ENCODE results near the gene NEK10.

The NEK10 gene

DNA sequence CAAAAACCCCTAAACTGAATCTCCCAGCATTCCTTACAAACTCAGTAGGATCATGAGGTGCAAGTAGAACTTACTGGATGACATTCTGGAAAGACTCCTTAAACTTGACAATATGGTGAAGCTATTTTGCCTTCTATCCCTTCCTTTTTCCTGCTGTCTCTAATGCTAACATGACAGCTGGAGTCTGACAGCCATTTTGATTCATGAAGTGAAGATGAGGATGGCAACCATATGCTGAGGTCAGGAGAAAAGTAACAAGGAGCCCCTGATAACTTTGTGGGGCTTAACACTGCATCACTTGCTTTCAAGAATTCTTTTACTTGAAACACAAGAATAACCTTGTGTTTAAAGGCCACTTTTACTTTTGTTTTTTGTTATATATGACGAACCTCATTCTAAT lies 15.0 kb upstream of the NEK10 start:
- Histone ChIP-seq H3K4me3 (no peak overlapping the region), H3K36me3 (ENCODE audit: insufficient read depth, low read length) (no peaks in the 10 kb centered on the region), H3K9ac (ENCODE audit: insufficient read length) (no peak overlapping the region), H3K9me3 (ENCODE audit: low read depth, low read length) (no peaks in the 10 kb centered on the region), H3K27ac (no peak overlapping the region)
- DNase-seq (ENCODE audit: low read depth, low spot score), result no peak
- TF ChIP-seq EZH2 (IDR thresholded peaks at IDR 0.05), result no peak
- TF ChIP-seq FOXP2 (optimal IDR thresholded peaks at IDR 0.05; ENCODE audit: control extremely low read depth, extremely low read length, insufficient read depth), result no peak
- no peak for TF ChIP-seq POLR2AphosphoS5 (IDR thresholded peaks at IDR 0.05; ENCODE audit: borderline replicate concordance, low read depth, low read length)

DNA sequence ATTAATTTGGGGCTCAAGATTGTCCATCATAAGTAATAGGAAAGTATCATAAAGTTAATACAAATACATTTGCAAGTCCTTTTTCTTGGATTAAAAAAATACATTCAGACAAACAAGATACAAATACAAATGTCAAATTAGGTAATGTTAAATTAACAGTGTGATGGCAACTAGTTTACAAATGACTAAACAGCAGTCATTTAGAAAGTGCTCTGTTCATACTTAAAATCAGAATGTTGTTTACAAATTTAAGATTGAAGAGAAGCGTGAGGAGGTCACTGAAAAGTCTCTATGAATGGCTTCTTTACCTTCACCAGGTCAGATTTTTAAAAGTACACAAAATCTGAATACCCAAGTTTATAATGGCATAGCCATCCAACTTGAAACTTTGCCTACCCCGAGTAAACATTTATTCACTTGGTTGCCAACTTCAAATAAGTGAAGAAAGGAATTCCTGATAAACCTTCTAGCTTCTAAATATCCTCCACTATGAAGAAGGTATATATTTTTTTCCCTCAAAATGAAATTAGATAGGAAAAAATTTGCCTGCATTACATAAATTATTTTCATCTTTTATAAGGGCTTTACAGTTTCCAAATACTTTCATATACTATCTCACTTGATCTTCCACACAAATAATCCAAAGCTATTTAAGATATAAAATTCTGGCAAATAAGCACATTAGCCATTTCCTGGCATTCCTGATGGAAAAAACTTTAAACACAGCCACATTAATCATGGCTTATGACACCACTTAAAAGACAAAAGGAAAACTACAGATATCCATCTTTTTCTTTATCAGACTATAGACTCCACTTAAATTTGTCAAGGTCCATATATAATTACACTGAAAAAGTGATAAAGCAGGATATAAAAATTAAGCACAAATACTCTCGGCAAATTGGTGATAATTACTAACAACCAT lies 11.5 kb upstream of the NEK10 start:
- Histone ChIP-seq H3K27ac (no peak overlapping the region), H3K9ac (ENCODE audit: insufficient read length) (no peak overlapping the region), H3K4me3 (no peak overlapping the region), H3K36me3 (ENCODE audit: insufficient read depth, low read length) (no peaks in the 10 kb centered on the region), H3K9me3 (ENCODE audit: low read depth, low read length) (no peaks in the 10 kb centered on the region)
- TF ChIP-seq EZH2 (IDR thresholded peaks at IDR 0.05) (no peak), POLR2AphosphoS5 (IDR thresholded peaks at IDR 0.05; ENCODE audit: borderline replicate concordance, low read depth, low read length) (no peak), FOXP2 (optimal IDR thresholded peaks at IDR 0.05; ENCODE audit: control extremely low read depth, extremely low read length, insufficient read depth) (no peak)
- DNase-seq (ENCODE audit: low read depth, low spot score), result no peak

DNA sequence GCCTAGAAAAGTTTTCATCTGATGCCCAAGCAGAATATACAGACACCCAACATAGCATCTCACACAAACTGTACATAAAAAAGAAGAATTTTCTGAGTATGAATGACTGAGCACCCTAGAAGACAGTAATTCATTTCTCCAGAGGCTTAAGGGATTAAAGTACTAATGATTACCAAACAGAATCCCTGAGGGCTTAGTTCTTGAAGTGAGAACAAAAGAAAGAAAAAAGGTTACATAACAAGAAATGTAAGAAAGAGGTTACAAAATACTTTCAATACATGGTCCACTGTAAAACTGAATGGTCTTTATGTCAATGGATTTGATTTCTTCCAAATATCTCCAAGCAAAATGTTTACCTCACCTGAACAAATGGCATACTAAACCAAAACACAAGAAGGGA lies 9.1 kb upstream of the NEK10 start:
- TF ChIP-seq EZH2 (IDR thresholded peaks at IDR 0.05), result no peak
- TF ChIP-seq POLR2AphosphoS5 (IDR thresholded peaks at IDR 0.05; ENCODE audit: borderline replicate concordance, low read depth, low read length), result no peak
- TF ChIP-seq FOXP2 (optimal IDR thresholded peaks at IDR 0.05; ENCODE audit: control extremely low read depth, extremely low read length, insufficient read depth), result no peak
- no peak overlapping the region for H3K27ac ChIP-seq
- no peak for DNase-seq (ENCODE audit: low read depth, low spot score)
- no peak overlapping the region for H3K4me3 ChIP-seq
- no peak overlapping the region for H3K9ac ChIP-seq (ENCODE audit: insufficient read length)
- H3K9me3 ChIP-seq (ENCODE audit: low read depth, low read length), result no peaks in the 10 kb centered on the region
- H3K36me3 ChIP-seq (ENCODE audit: insufficient read depth, low read length), result no peaks in the 10 kb centered on the region

DNA sequence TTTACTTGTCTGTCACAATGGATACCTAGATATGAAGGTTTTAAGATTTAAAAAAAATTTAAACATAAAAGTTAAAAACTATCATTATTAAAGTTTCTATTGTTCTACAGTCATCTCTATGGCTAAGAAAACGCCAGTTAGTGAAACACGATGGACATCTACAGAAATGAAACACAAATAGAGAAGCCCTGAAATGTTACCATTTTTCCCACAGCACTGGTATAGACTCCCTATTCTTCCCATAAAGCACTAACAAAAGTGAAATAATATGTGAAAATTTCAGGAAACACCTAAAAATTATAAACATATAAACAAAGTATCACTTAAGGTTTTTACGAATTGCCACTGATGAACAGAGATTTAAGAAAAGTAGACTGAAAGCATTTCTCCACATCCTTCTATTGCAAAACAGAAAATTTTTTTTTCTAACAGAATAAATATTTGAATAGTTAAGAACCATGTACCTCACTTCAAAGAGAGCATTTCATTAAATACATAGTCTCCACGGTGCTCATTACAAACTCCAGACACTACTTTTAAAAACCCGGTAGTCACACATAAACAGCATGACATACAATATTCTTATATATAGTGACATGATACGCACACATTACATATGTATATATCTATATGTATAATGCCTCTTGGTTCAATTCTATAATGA lies 7.1 kb upstream of the NEK10 start:
- Histone ChIP-seq H3K9me3 (ENCODE audit: low read depth, low read length) (no peaks in the 10 kb centered on the region), H3K4me3 (no peak overlapping the region), H3K27ac (no peak overlapping the region), H3K9ac (ENCODE audit: insufficient read length) (no peak overlapping the region), H3K36me3 (ENCODE audit: insufficient read depth, low read length) (no peaks in the 10 kb centered on the region)
- TF ChIP-seq POLR2AphosphoS5 (IDR thresholded peaks at IDR 0.05; ENCODE audit: borderline replicate concordance, low read depth, low read length), result no peak
- no peak for TF ChIP-seq EZH2 (IDR thresholded peaks at IDR 0.05)
- TF ChIP-seq FOXP2 (optimal IDR thresholded peaks at IDR 0.05; ENCODE audit: control extremely low read depth, extremely low read length, insufficient read depth), result no peak
- no peak for DNase-seq (ENCODE audit: low read depth, low spot score)

DNA sequence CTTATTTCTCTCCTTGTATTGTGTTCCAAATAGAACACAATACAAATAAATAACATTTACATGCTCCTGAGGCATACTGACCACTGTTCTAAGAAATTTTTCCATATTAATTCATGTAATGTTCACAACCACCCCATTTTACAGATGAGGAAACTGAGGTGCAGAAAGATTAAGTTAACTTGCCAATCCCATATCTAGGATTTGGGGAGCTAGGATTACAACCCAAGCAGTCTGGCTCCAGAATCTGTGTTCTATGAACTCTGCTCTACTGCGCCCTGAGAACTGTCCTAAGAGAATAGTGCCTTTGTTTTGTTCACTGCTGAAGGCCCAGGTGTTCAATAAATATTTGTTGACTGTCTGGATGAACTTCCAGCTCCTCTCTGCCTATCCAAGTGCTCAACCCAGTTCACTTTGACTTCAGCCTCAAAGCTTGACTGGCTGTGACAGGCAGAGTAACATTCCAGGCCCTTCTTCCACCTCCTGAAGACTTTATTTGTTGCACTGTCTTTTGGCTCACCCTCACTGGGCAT lies 3.1 kb downstream of the NEK10 start:
- Histone ChIP-seq H3K27ac (no peak overlapping the region), H3K36me3 (ENCODE audit: insufficient read depth, low read length) (no peaks in the 10 kb centered on the region), H3K9ac (ENCODE audit: insufficient read length) (no peak overlapping the region), H3K4me3 (no peak overlapping the region), H3K9me3 (ENCODE audit: low read depth, low read length) (no peaks in the 10 kb centered on the region)
- TF ChIP-seq FOXP2 (optimal IDR thresholded peaks at IDR 0.05; ENCODE audit: control extremely low read depth, extremely low read length, insufficient read depth) (no peak), POLR2AphosphoS5 (IDR thresholded peaks at IDR 0.05; ENCODE audit: borderline replicate concordance, low read depth, low read length) (no peak), EZH2 (IDR thresholded peaks at IDR 0.05) (no peak)
- no peak for DNase-seq (ENCODE audit: low read depth, low spot score)

DNA sequence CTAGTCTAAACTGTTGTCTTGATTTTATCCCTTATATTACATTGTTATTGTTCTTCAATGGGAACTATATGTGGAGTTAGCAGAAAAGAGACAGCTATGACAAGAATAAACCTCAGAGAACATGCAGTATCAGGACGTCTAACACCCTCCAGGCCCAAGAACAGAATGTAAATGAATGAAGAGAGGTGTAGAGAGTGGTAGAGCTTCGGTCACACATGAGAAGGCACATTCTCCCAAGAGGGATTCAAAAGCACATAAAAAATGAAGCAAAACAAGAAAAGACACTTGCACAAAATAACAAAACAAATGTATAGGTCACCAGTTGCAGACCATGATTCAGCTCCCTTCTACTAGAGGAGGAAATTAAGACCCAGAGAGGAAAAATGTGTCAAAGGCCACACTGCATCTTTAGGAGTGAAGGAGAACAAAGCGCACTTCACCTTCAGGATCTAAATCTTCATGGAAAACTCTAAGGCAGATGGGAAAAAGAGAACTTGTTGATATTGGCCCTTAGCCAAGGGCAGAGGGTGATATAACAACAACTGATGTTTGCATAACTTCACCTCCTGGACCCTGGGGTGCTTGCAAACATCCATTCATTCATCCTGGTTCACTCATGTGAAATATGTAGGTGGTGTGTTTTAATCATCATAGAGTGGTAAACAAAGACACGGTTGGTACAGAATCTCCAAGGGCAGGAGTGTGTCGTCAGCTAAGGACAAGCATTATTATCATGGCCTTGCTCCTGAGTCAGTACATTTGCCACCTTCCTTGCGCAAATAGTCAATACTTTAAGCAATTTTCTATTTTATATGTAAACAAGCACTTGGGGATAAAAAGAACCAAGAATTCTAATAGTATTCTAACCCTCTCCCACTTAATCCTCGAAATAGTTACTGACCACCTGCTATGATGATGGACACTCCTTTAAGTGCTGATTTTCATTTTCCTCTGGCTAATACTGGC lies 8.8 kb downstream of the NEK10 start:
- Histone ChIP-seq H3K9ac (ENCODE audit: insufficient read length) (no peak overlapping the region), H3K36me3 (ENCODE audit: insufficient read depth, low read length) (no peaks in the 10 kb centered on the region), H3K27ac (no peak overlapping the region), H3K9me3 (ENCODE audit: low read depth, low read length) (no peaks in the 10 kb centered on the region), H3K4me3 (no peak overlapping the region)
- DNase-seq (ENCODE audit: low read depth, low spot score), result no peak
- no peak for TF ChIP-seq FOXP2 (optimal IDR thresholded peaks at IDR 0.05; ENCODE audit: control extremely low read depth, extremely low read length, insufficient read depth)
- TF ChIP-seq EZH2 (IDR thresholded peaks at IDR 0.05), result no peak
- TF ChIP-seq POLR2AphosphoS5 (IDR thresholded peaks at IDR 0.05; ENCODE audit: borderline replicate concordance, low read depth, low read length), result no peak

DNA sequence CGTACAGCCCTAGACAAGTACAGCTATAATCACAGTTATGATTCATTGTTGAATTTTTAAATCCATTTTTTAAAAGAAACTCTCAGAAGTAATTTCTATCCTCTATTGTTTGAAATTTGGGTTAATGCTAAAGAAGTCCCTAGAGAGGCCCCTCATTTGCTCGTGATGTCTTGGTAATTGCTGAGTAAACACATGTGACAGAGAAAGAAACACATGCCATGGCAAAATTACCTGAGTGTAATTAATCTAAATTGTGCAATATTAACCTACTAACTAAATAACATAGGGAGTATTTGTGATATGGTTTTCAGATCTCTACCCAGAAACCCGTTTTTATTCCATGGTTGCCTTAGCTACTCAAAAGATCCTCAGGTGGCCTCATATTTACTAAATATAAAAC lies 10.8 kb downstream of the NEK10 start:
- no peak overlapping the region for H3K27ac ChIP-seq
- DNase-seq (ENCODE audit: low read depth, low spot score), result no peak
- TF ChIP-seq EZH2 (IDR thresholded peaks at IDR 0.05), result no peak

More for the DNA sequence above, 10.8 kb downstream of the NEK10 start:
- Histone ChIP-seq H3K36me3 (ENCODE audit: insufficient read depth, low read length) (no peaks in the 10 kb centered on the region), H3K9ac (ENCODE audit: insufficient read length) (no peak overlapping the region), H3K4me3 (no peak overlapping the region), H3K9me3 (ENCODE audit: low read depth, low read length) (no peaks in the 10 kb centered on the region)

Data from SK-N-MC (cell line).